Measurements from ENCODE around the gene ABI3. TPM values are rescaled to one million over a fixed set of nuclear protein-coding genes. Genes with fewer than 3 reads are reported as not detected.

The ABI3 gene
- total RNA-seq (2022) (not detected in 2 replicates), Bru-seq, nascent RNA (percentile 7 among the genes with signal in this experiment), BruChase-seq, experiment 1, labeled RNA remaining after a 6-hour chase (not detected), BruChase-seq, experiment 2, labeled RNA remaining after a 2-hour chase (percentile 7 among the genes with signal in this experiment)
- long read RNA-seq = 0 reads

GRCh38 chr17:49210158-49211029, at the start of gene ABI3, which contains the start of gene GNGT2:
Gene ABI3, plus strand, starts transcription at chr17:49210707. Its CDS starts 18 bp downstream, at chr17:49210725.
Gene GNGT2, minus strand, starts transcription at chr17:49210574. Its CDS starts 3,152 bp downstream, at chr17:49207422.
- H3K36me3 Mint-ChIP-seq (ENCODE audit: insufficient read depth, unreplicated experiment) = peaks cover 6% of the 10 kb centered on the region
- peaks cover 45% of the 10 kb centered on the region for H3K27me3 Mint-ChIP-seq (ENCODE audit: insufficient read depth, unreplicated experiment)
- ChIA-PET POLR2A (no interaction called here), CTCF (interaction anchor here (0.9 to 1.8 kb wide), 2 partner anchors 17 to 299 kb away, joined by 3 to 9 read pairs; no protein-coding TSS in a partner anchor)
- no peaks in the 10 kb centered on the region for H3K9me3 Mint-ChIP-seq (ENCODE audit: unreplicated experiment)
- BruUV-seq (replicated peaks) = no TSS peak
- no peak within 1 kb of the TSS for H3K4me3 Mint-ChIP-seq (ENCODE audit: unreplicated experiment)
- no peak for DNase-seq (ENCODE audit: unreplicated experiment)
- peaks cover 7% of the 10 kb centered on the region for H3K4me1 Mint-ChIP-seq (ENCODE audit: insufficient read depth, unreplicated experiment)
- intact Hi-C loops (cut with micrococcal nuclease) = no loop called here
- no peak within 1 kb of the TSS for H3K27ac Mint-ChIP-seq (ENCODE audit: low read depth, unreplicated experiment)
- TF ChIP-seq CTCF (IDR thresholded peaks at IDR 0.05; ENCODE audit: unreplicated experiment) = no peak

GRCh38 chr17:49162866-49163265, 47.6 kb upstream of the ABI3 start:
- Mint-ChIP-seq H3K4me1 (ENCODE audit: insufficient read depth, unreplicated experiment) (no peaks in the 10 kb centered on the region), H3K36me3 (ENCODE audit: insufficient read depth, unreplicated experiment) (no peaks in the 10 kb centered on the region), H3K9me3 (ENCODE audit: unreplicated experiment) (no peaks in the 10 kb centered on the region), H3K4me3 (ENCODE audit: unreplicated experiment) (no peak overlapping the region), H3K27ac (ENCODE audit: low read depth, unreplicated experiment) (no peak overlapping the region), H3K27me3 (ENCODE audit: insufficient read depth, unreplicated experiment) (peaks cover 48% of the 10 kb centered on the region)
- POLR2A ChIA-PET = no interaction called here
- no peak for DNase-seq (ENCODE audit: unreplicated experiment)
- CTCF ChIA-PET = no interaction called here
- no TSS peak for BruUV-seq (replicated peaks)
- TF ChIP-seq CTCF (IDR thresholded peaks at IDR 0.05; ENCODE audit: unreplicated experiment) = no peak
- intact Hi-C loops (cut with micrococcal nuclease) = no loop called here

GRCh38 chr17:49165143-49165542, 45.4 kb upstream of the ABI3 start:
- Mint-ChIP-seq H3K27me3 (ENCODE audit: insufficient read depth, unreplicated experiment) (peaks cover 44% of the 10 kb centered on the region), H3K4me3 (ENCODE audit: unreplicated experiment) (no peak overlapping the region), H3K4me1 (ENCODE audit: insufficient read depth, unreplicated experiment) (no peaks in the 10 kb centered on the region), H3K27ac (ENCODE audit: low read depth, unreplicated experiment) (no peak overlapping the region), H3K36me3 (ENCODE audit: insufficient read depth, unreplicated experiment) (no peaks in the 10 kb centered on the region), H3K9me3 (ENCODE audit: unreplicated experiment) (no peaks in the 10 kb centered on the region)
- no peak for DNase-seq (ENCODE audit: unreplicated experiment)
- POLR2A ChIA-PET = no interaction called here
- no peak for TF ChIP-seq CTCF (IDR thresholded peaks at IDR 0.05; ENCODE audit: unreplicated experiment)
- BruUV-seq (replicated peaks) = no TSS peak
- intact Hi-C loops (cut with micrococcal nuclease) = no loop called here
- CTCF ChIA-PET = no interaction called here

- H3K27ac Mint-ChIP-seq (ENCODE audit: low read depth, unreplicated experiment) = no peak overlapping the region
- no peak for DNase-seq (ENCODE audit: unreplicated experiment)
- H3K27me3 Mint-ChIP-seq (ENCODE audit: insufficient read depth, unreplicated experiment) = peaks cover 44% of the 10 kb centered on the region
- no peaks in the 10 kb centered on the region for H3K4me1 Mint-ChIP-seq (ENCODE audit: insufficient read depth, unreplicated experiment)
- H3K9me3 Mint-ChIP-seq (ENCODE audit: unreplicated experiment) = peaks cover 10% of the 10 kb centered on the region
- ChIA-PET CTCF (no interaction called here), POLR2A (interaction anchor here (0.7 kb wide), 2 partner anchors 23 to 246 kb away, joined by 3 to 6 read pairs; partner anchors contain the start of gene PHB1)
- intact Hi-C loops (cut with micrococcal nuclease) = no loop called here
- no TSS peak for BruUV-seq (replicated peaks)
- H3K36me3 Mint-ChIP-seq (ENCODE audit: insufficient read depth, unreplicated experiment) = no peaks in the 10 kb centered on the region
- no peak overlapping the region for H3K4me3 Mint-ChIP-seq (ENCODE audit: unreplicated experiment)
- no peak for TF ChIP-seq CTCF (IDR thresholded peaks at IDR 0.05; ENCODE audit: unreplicated experiment)
These were observed 41.8 kb upstream of the ABI3 start for GRCh38 chr17:49168706-49169105.

Data from MCF 10A (cell line).